Heart right ventricle (tissue), 16 donors: ENCODE measurements around the gene ATG10. TPM values are rescaled to one million over a fixed set of nuclear protein-coding genes. Genes with fewer than 3 reads are reported as not detected.

ENCODE experiments used
- ATAC-seq, 8 donors: fragments of 200-7000 bp; cut with Tn5 transposase; one replicate each; pipeline ENCODE4 v1.9.1; 2020; ENCODE audit warnings: mild to moderate bottlenecking in 8 of 8, moderate library complexity in 8 of 8, moderate number of reproducible peaks in 1 of 8
- DNase-seq, 2 donors: peaks; one replicate each; pipeline ENCODE4 v3.0.0-alpha.2; 2020
- H3K27ac ChIP-seq, 10 donors: fragments of 200-600 bp; sonication (generic) in 2 of 10; one replicate each; pipeline versions ENCODE4 v1.5.0 to v1.8.0; 2020 to 2022; ENCODE audit warnings: mild to moderate bottlenecking in 3 of 10
- H3K27me3 ChIP-seq, 7 donors: fragments of 200-600 bp; one replicate each; pipeline ENCODE4 v1.8.0; 2021 to 2022; ENCODE audit warnings: mild to moderate bottlenecking in 2 of 7
- H3K36me3 ChIP-seq, 9 donors: fragments of 200-600 bp; sonication (generic) in 1 of 9; one replicate each; pipeline versions ENCODE4 v1.5.0 to v1.8.0; 2020 to 2022; ENCODE audit warnings: mild to moderate bottlenecking in 2 of 9
- H3K4me1 ChIP-seq, 9 donors: fragments of 200-600 bp; sonication (generic) in 1 of 9; one replicate each; pipeline versions ENCODE4 v1.5.0 to v1.8.0; 2020 to 2022; ENCODE audit warnings: mild to moderate bottlenecking in 4 of 9
- H3K4me3 ChIP-seq, 10 donors: fragments of 200-600 bp; sonication (generic) in 2 of 10; one replicate each; pipeline versions ENCODE4 v1.5.0 to v1.8.0; 2020 to 2022; ENCODE audit warnings: mild to moderate bottlenecking in 7 of 10, moderate library complexity in 2 of 10
- H3K9me3 ChIP-seq, 11 donors: fragments of 200-600 bp in 10 of 11; sonication (generic) in 2 of 11; one replicate each; pipeline versions ENCODE4 v1.5.0 to v1.8.0; 2013 to 2022; ENCODE audit warnings: mild to moderate bottlenecking in 2 of 11, control low read depth in 1 of 11, moderate library complexity in 1 of 11
- WGBS, 2 donors: extraction: QIAGEN DNeasy Blood & Tissue Kit; methylation state at CpG; one replicate each; pipeline ENCODE4 v1.1.7; 2013; ENCODE audit warnings: inconsistent platforms in 1 of 2; 5-methylcytosine and 5-hydroxymethylcytosine counted together
- intact Hi-C, 10 donors: fragments of 100-400 bp; cut with DNase I; formaldehyde crosslinking; loops; one replicate each; pipeline versions ENCODE4 v1.11.1 to v1.14.2; 2022
- polyA plus RNA-seq, 2 donors: library from polyadenylated mRNA; stranded (reverse); fragments of 200-250 nt; gene quantifications; one replicate each; pipeline ENCODE4 v1.2.3, GENCODE V29; 2013
- total RNA-seq, 10 donors: library from RNA; stranded (reverse); fragmentation: NEBNext Ultra II Directional in 3 of 10; extraction: Animal tissue kit (Norgen Biotek cat#: 25700) in 3 of 10; gene quantifications; one replicate each; pipeline versions ENCODE4 v1.2.1 to v1.2.4, GENCODE V29; 2021 to 2023
- TF ChIP-seq, protein P1 (sequence below), 9 donors: fragments of 200-600 bp; sonication (generic) in 2 of 9; IDR thresholded peaks; one replicate each; pipeline versions ENCODE4 v1.5.0 to v1.8.0; 2021 to 2022; ENCODE audit warnings: antibody characterized with exemption in 9 of 9, mild to moderate bottlenecking in 5 of 9, moderate library complexity in 1 of 9
- donor health status: Arrhythmogenic right ventricular cardiomyopathy.
- donor health status: ischemic (EF 13 %, LVEDD 7.1; RV severe dilation, severe dysfunction).
- donor health status: healthy with polysubstance abuse.
- donor health status: DM: no; HTN: yes; CAD: no.
- donor health status: DM: no; HTN: no; CAD: no.
- donor health status: ischemic (EF 25% LVEDD 6.9; RV normal size, moderate dysfunction).
- donor health status: ischemic (EF 25% LVEDD 5.7; RV mildly dilated, moderate dysfunction).
- donor health status: healthy.
- donor health status: DM: yes; HTN: yes; CAD: no.
- donor health status: Ischemic cardiomyopathy.
- donor health status: ischemic (EF 35%, LVEDD 5.7; RV mildly dilated, moderate dysfunction).
- donor health status: nonischemic (EF 11% LVEDD 7.7; RV severe dilation, severe dysfunction).
- donor health status: DM: yes; HTN: yes; CAD: no.
- donor health status: PGD.
- donor health status: ischemic (EF 29% LVEDD 5.4; RV normal size, mild dysfunction).
- donor health status: nonischemic (EF 23%, LVEDD 6.1; RV moderate dilation, normal function).

ATG10 gene
- total and polyA plus RNA-seq, 12 donors = 4.6 to 8.0 (median 6.3) TPM

DNA sequence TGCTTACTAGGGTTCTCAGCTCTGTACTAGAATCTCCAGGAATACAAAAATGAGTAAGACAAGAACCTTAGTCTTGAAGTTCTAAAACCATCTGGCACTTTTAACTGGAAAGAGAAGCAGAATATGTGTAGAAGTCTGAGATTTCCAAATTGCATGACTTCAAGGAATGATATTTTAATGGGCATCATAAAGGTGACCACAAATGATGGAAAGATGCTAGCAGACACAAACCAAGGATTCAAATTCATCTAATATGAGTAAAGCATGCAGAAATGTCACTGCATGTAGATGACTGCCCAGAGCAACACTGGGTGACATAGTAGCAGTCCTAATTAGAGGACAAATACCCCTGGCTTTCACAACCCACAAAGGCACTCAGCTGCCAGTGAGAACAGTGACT lies 189.1 kb downstream of the ATG10 start:
- intact Hi-C loops = loop anchor here in 8 of 10 donors (2.0 to 10.0 kb wide), 9 partner anchors 186 to 736 kb away; partner anchors contain the start of genes ATG10 (in 2 of the 8) and SSBP2 (in 2 of the 8)
- Histone ChIP-seq H3K27me3 (no peaks in the 10 kb centered on the region), H3K36me3 (no peaks in the 10 kb centered on the region), H3K9me3 (no peaks in the 10 kb centered on the region), H3K4me1 (peaks cover 0 to 26% (median 11%) of the 10 kb centered on the region in 9 donors), H3K4me3 (no peak overlapping the region), H3K27ac (no peak overlapping the region)
- TF ChIP-seq, protein P1, sequence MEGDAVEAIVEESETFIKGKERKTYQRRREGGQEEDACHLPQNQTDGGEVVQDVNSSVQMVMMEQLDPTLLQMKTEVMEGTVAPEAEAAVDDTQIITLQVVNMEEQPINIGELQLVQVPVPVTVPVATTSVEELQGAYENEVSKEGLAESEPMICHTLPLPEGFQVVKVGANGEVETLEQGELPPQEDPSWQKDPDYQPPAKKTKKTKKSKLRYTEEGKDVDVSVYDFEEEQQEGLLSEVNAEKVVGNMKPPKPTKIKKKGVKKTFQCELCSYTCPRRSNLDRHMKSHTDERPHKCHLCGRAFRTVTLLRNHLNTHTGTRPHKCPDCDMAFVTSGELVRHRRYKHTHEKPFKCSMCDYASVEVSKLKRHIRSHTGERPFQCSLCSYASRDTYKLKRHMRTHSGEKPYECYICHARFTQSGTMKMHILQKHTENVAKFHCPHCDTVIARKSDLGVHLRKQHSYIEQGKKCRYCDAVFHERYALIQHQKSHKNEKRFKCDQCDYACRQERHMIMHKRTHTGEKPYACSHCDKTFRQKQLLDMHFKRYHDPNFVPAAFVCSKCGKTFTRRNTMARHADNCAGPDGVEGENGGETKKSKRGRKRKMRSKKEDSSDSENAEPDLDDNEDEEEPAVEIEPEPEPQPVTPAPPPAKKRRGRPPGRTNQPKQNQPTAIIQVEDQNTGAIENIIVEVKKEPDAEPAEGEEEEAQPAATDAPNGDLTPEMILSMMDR (IDR thresholded peaks at IDR 0.05) = no peak
- ATAC-seq (no peak), DNase-seq (no peak)

DNA sequence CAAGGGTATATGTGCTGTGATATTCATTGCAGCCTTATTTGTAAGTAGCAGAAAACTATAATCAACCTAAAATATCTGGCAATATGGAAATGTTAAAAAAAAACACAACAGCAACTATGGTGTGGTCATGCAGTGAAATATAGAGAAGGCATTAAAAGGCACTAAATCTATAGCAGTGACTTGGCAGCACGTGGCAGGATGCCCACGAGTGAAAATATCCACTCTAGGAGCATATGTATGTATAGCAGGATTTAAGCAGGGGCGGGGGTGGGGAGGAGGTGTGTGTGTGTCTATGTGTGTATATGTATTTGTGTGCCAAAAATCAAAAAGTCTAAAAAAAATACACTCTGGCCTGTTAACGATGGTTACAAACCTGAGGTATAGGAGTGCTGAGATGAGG lies 190.8 kb downstream of the ATG10 start:
- H3K27me3 ChIP-seq = no peaks in the 10 kb centered on the region
- ATAC-seq (no peak), DNase-seq (no peak)
- H3K9me3 ChIP-seq = no peaks in the 10 kb centered on the region
- no peak overlapping the region for H3K4me3 ChIP-seq
- no peak overlapping the region for H3K27ac ChIP-seq
- TF ChIP-seq, protein P1 (IDR thresholded peaks at IDR 0.05) = no peak
- H3K4me1 ChIP-seq = peaks cover 0 to 33% (median 12%) of the 10 kb centered on the region in 9 donors
- 91 to 92% methylated on average over 4 of the region's 4 CpGs for WGBS, 2 donors
- intact Hi-C loops = loop anchor here in 8 of 10 donors (5.0 to 10.0 kb wide), 8 partner anchors 188 to 738 kb away; partner anchors contain the start of genes ATG10 (in 2 of the 8) and SSBP2 (in 2 of the 8)
- H3K36me3 ChIP-seq = no peaks in the 10 kb centered on the region

DNA sequence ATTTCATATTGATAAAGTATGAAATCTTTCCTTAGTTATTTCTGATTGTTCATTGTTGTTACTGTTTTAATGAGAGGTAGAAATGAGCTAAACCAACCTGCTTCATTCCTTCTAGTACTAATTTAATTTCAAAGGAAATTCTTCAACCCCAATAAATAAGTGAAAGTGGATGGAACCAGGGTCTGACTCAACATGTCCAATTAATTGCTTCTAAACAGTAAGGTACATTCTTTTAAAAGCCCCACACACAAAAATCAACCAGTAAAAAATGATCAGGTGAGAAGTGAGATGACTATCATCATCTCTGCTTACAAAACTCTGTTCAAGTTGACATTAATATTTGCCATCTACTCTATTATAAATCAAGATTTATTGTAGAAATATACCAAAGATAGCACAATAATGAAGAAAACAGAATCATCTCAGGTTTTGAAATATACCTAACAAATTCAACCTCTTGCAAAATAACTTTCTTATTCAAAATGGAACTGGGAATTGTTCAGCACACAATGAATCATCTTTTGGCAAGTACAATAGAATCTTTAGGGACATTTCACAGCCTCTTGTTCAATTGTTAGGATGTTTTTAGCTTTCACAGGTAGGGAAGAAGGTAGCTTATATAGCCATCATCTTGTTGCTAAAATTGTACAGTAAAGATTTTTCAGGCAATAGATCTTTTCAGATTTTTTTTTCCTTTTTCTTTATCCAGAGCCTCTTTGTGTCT lies 191.8 kb downstream of the ATG10 start:
- no peaks in the 10 kb centered on the region for H3K36me3 ChIP-seq
- intact Hi-C loops = loop anchor here in 8 of 10 donors (2.0 to 10.0 kb wide), 9 partner anchors 189 to 739 kb away; partner anchors contain the start of genes ATG10 (in 2 of the 8) and SSBP2 (in 2 of the 8)
- ATAC-seq = no peak
- TF ChIP-seq, protein P1 (IDR thresholded peaks at IDR 0.05) = no peak
- H3K4me1 ChIP-seq = peaks cover 0 to 33% (median 12%) of the 10 kb centered on the region in 9 donors
- DNase-seq = no peak
- no peaks in the 10 kb centered on the region for H3K27me3 ChIP-seq
- H3K9me3 ChIP-seq = no peaks in the 10 kb centered on the region
- no peak overlapping the region for H3K4me3 ChIP-seq
- peak overlapping the region in 5 of 10 donors; percentile 6 to 59 (median 46) for H3K27ac ChIP-seq

DNA sequence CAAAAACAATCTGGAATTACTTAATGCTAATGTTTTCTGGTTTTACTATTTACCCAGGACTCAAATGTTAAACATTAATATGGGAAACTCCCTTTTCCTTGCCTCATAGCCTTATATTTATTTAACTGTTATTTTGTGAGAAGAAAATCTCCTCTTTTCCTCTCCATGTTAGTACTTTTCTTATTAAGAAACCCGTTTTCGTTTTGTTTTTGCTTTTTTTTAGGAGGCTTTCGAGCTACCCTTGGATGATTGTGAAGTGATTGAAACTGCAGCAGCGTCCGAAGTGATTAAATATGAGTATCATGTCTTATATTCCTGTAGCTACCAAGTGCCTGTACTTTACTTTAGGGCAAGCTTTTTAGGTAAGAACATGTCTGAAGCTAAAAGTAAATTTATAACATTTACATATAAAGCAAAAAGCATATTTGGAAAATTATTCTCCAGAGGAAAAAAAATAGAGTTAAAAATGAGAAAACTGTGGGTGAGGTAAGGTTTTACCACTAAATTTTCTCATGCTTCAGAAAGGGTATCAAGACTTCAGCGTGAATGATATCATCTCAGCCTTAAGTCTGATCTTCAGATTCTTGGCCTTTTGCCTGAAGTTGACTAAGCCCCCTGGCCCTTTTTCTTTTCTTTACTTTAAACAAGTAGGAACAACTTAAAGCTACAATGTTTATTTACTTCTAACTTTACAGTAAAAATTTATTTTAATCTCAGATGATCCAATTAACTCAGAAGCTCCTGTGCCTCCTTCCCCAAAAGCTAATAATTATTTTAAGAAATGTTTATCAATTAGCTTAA lies 192.6 kb downstream of the ATG10 start:
- WGBS, 2 donors = 66 to 76% methylated on average over 6 of the region's 6 CpGs
- intact Hi-C loops = loop anchor here in 8 of 10 donors (2.0 to 10.0 kb wide), 9 partner anchors 190 to 740 kb away; partner anchors contain the start of genes ATG10 (in 2 of the 8) and SSBP2 (in 2 of the 8)
- ATAC-seq = no peak
- peak overlapping the region in 7 of 10 donors; percentile 16 to 59 (median 38) for H3K27ac ChIP-seq
- TF ChIP-seq, protein P1 (IDR thresholded peaks at IDR 0.05) = no peak
- H3K36me3 ChIP-seq = no peaks in the 10 kb centered on the region
- peaks cover 0 to 33% (median 12%) of the 10 kb centered on the region in 9 donors for H3K4me1 ChIP-seq
- H3K9me3 ChIP-seq = no peaks in the 10 kb centered on the region
- no peak for DNase-seq
- H3K4me3 ChIP-seq = no peak overlapping the region
- H3K27me3 ChIP-seq = no peaks in the 10 kb centered on the region
